ENCODE data around the gene FCN1.
A peak's percentile ranks its signal among the peaks of the same experiment; 100 is the strongest.

FCN1 gene

GRCh38 chr9:134936346-134937163 lies 18.8 kb upstream of the FCN1 start:
- DNase-seq, result peak; percentile 96

GRCh38 chr9:134935701-134936345 lies 18.1 kb upstream of the FCN1 start:
- DNase-seq, result no peak

DNA sequence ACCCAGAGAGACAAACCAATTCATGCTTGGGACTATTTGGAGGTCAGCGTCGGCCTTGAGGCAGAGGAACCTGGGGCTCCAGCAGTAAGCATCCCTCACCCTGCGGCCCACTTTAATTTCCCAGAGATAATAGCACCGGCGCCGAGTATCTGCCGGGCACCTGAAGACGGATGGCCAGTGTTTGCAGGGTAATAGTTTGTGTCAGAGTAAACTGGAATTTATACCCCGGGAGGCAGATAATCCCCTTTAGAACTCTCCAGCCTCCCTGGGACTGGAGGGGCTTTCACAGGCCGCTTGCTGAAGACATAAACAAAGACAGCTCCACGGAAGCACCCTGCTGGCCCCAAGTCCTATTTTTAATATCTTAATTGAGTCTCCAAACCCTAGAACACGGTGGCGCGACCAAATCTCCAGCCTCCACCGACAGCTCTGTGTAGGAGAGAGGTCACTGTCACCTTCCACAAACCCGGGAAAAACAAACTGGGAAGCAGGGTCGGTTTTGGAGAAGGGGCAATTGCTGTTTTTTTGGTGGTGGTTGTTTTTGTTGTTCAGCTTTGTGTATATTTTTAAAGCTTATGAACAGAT lies 17.4 kb upstream of the FCN1 start:
- no peak for DNase-seq

- no peak for DNase-seq
These were observed 15.5 kb upstream of the FCN1 start for GRCh38 chr9:134933076-134933659.

- peak; percentile 39 for DNase-seq
These were observed 14.9 kb upstream of the FCN1 start for GRCh38 chr9:134932606-134933005.

GRCh38 chr9:134932171-134932570 lies 14.5 kb upstream of the FCN1 start:
- no peak for DNase-seq

GRCh38 chr9:134930398-134930797 lies 12.7 kb upstream of the FCN1 start:
- no peak for DNase-seq

DNA sequence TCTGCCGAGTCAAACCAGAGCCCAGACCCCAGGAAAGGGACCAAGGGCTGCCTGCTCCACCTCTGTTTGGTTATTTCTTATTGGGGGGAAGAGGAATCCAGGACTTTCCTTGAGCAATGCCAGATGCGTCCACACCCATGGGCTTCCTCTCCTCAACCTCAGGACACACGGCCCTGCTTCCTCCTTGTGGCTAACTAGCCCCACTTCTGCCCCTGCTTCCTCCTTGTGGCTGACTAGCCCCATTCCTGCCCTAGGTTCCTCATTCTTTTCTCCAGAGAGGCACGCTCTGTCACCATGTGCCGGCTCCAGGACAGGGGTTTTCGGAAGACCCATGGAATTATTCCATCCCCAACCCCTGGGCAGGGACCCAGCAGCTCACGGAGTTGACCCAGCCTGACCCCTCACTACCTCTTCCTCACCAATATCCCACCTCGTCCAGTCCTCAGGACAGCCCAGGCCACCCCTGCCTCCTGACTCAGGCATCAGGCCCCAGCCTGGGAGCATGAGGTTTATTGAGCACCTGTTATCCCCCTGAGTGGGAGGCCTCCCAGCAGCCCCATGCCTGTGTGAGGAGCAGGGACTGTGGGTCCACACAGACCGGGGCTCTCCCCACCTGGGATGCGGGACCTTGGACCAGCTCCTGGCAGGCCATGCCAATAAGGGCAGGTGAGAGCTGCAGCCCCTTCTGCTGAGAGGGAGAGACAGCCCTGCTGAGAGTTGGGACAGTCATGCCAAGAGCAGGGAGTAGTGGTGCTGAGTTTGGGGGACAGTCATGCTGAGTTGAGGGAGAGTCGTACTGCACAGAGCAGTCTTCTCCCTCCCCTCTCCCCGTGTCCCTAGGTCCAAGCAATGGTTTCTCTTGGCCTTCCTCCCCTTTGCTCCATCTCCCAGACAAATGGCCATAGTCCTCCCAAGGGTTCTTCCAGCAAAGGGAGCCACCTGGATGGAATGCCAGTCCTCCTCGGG lies 11.8 kb upstream of the FCN1 start:
- DNase-seq, result peak; percentile 95

GRCh38 chr9:134928436-134929192 lies 10.9 kb upstream of the FCN1 start:
- DNase-seq, result peak; percentile 9

- peak; percentile 80 for DNase-seq
These were observed 7.3 kb upstream of the FCN1 start for GRCh38 chr9:134925011-134925511.

GRCh38 chr9:134923466-134923865 lies 5.8 kb upstream of the FCN1 start:
- no peak for DNase-seq

DNA sequence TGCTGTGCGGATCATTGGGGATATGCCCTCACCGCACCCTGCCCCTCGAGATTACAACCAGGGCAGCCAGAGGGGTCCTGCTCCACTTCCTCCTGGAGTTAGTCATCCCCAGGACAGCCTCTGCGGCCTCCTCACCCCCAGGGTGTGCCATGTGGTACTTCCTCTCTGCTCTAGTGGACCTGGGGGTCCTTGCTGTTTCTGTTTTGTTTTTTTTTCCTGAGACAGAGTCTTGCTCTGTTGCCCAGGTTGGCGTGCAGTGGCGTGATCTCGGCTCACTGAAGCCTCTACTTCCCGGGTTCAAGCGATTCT lies 5.2 kb upstream of the FCN1 start:
- peak; percentile 59 for DNase-seq

- peak; percentile 89 for DNase-seq
These were observed 4.6 kb upstream of the FCN1 start for GRCh38 chr9:134922066-134922931.

DNA sequence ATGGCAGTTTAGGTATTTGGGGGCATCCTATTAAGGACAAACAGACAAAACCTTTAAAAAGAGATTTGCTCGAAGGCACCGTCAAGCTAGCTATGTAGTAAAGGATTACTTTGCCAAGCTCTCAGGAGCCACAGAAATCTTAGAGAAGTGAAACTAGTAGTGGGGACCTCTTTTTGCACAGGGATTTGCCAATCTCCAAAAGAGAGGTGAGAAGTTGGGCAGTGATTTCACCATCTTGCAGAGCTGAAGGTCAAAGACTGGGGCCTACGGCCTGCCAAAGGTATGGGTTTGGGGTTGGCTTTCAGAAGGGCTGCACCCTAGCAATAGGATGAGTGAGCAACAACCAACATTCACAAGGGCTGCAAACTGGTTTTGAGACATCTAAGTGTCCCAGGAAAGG lies 1.6 kb upstream of the FCN1 start:
- DNase-seq, result peak; percentile 74

DNA sequence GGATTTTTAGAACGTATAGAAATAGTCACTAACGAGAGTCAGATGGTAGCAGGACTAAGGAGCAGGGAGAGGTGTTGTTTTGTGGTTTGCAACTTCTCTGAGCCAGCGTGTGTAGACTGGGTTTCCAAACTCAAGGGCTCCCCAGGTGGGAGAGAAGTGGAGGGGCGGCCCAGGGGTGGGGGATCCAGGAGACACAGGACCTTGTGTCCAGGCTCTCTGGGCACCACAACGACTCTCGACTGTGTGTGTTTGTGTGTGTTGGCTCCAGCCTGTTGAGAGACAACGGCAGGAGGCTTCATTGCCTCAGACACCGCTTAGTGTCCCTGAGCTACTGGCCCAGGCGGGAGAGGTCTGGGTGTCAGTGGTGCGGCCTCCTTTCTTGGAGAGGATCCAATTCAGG lies 934 bp upstream of the FCN1 start:
- DNase-seq, result no peak

DNA sequence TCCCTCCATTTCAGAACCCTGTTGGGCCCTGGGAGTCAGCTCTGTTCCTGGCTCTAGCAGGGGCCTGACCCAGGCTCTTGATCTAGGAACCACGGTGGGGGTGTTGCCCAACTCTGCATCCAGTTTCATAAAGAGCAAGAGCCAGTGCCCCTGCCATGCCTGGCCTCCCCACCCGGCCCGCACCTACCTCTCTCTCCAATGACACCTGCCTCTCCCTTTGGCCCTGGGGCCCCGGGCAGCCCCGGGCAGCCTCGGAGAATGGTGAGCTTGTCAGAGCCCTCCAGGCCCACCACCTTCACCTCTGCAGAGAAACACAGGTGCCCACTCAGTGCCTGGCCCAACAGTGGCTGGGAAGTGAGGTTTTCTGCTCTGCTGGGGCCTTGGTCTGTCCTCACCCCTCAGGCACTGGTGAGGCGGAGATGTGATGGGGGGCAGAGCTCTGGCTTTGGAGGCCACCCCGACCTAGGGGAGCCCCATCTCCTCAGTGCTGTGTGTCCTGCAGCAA lies 1.5 kb downstream of the FCN1 start:
- DNase-seq, result peak; percentile 11

DNA sequence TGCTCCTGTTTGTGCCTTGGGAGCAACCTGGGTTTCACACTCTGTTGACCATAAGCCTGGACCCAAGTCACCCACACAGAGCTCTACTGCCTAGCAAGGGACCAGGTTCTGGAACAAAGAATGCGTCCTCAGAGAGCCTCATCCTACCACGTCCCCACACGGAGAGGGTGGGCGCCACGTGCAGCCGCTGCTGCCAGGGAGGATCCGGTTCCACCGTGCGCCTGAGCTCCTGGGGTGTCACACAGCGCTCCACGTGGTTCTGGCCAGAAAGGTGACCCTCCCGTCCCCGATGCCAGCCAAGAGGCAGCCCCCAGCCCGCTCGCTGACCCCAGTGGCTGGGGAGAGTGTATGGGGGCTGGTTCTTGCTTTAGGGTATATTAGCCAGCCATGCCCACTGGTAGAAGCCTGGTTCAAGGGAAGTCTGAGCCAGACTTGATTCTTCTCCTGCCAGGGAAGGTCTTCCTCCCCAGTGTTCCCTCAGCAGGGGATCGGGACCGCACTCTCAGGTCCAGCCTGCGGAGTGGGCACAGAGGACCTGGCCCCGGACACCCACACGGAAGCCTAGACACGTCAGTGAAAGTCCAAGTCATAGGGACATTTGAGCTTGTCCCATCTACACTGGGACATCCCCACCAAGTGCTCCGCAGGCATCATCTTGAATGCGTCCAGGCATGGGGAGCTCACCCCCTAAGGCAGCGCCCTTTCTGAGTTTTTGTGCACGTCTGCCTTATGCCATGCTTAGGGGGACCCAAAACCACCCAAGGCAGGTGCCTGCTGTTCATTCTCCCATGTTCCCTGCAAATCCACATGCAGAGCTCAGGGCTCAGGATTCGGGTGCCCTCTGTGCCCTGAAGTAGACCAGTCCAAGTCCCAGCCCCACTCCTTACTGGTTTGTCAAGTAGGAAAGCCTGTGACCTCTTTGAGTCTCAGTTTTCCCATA lies 2.4 kb downstream of the FCN1 start:
- DNase-seq, result no peak

GRCh38 chr9:134914501-134914834 lies 3.2 kb downstream of the FCN1 start:
- DNase-seq, result no peak

- no peak for DNase-seq
These were observed 3.8 kb downstream of the FCN1 start for GRCh38 chr9:134913713-134914500.
